ENCODE data around the gene WNK4. TPM values are rescaled to one million over a fixed set of nuclear protein-coding genes. Genes with fewer than 3 reads are reported as not detected.

The WNK4 gene
- total RNA-seq, 1 donor from 2014 or later: not detected

Small RNAs within 50 kb of the gene (microRNA-seq; reads per million reads assigned to microRNA genes)
- gene MIR6781: not detected

Other genes with a start within 250 kb of the WNK4 start
- gene NAGLU, start 244.4 kb upstream of the WNK4 start, total RNA-seq: 8.6 TPM
- gene HSD17B1, start 227.7 kb upstream of the WNK4 start, total RNA-seq: 1.4 TPM
- gene COASY, start 218.5 kb upstream of the WNK4 start, total RNA-seq: 45.6 TPM
- gene MLX, start 213.5 kb upstream of the WNK4 start, total RNA-seq: 65.9 TPM
- 3.4 TPM for gene PSMC3IP, start 202.9 kb upstream of the WNK4 start, total RNA-seq
- gene RETREG3, start 171.2 kb upstream of the WNK4 start, total RNA-seq: 22.5 TPM
- 54.3 TPM for gene TUBG1, start 170.9 kb upstream of the WNK4 start, total RNA-seq
- 15.0 TPM for gene TUBG2, start 121.3 kb upstream of the WNK4 start, total RNA-seq
- 26.1 TPM for gene PLEKHH3, start 103.6 kb upstream of the WNK4 start, total RNA-seq
- gene CCR10, start 98.8 kb upstream of the WNK4 start, total RNA-seq: 1.5 TPM
- 7.3 TPM for gene CNTNAP1, start 98.1 kb upstream of the WNK4 start, total RNA-seq
- 44.4 TPM for gene EZH1, start 35.6 kb upstream of the WNK4 start, total RNA-seq
- gene RAMP2, start 19.4 kb upstream of the WNK4 start, total RNA-seq: 41.3 TPM
- gene VPS25, start 7.2 kb upstream of the WNK4 start, total RNA-seq: 33.2 TPM
- 72.6 TPM for gene COA3, start 18.1 kb downstream of the WNK4 start, total RNA-seq
- gene CNTD1, start 18.3 kb downstream of the WNK4 start, total RNA-seq: 0.30 TPM
- gene BECN1, start 43.7 kb downstream of the WNK4 start, total RNA-seq: 74.3 TPM
- gene PSME3, start 52.8 kb downstream of the WNK4 start, total RNA-seq: 69.0 TPM
- 0.43 TPM for gene AOC2, start 64.0 kb downstream of the WNK4 start, total RNA-seq
- gene AOC3, start 70.6 kb downstream of the WNK4 start, total RNA-seq: 15.1 TPM
- not detected for gene G6PC1, start 120.2 kb downstream of the WNK4 start, total RNA-seq
- 32.1 TPM for gene AARSD1, start 183.8 kb downstream of the WNK4 start, total RNA-seq
- 51.0 TPM for gene PTGES3L, start 199.5 kb downstream of the WNK4 start, total RNA-seq
- gene RUNDC1, start 200.0 kb downstream of the WNK4 start, total RNA-seq: 10.4 TPM
- 791 TPM for gene RPL27, start 217.8 kb downstream of the WNK4 start, total RNA-seq
- 15.9 TPM for gene IFI35, start 226.2 kb downstream of the WNK4 start, total RNA-seq
- gene VAT1, start 241.8 kb downstream of the WNK4 start, total RNA-seq: 90.5 TPM
- 1.5 TPM for gene RND2, start 244.6 kb downstream of the WNK4 start, total RNA-seq